Heart right ventricle (tissue), 16 donors: Measurements from ENCODE around the gene PPM1N. TPM values are rescaled to one million over a fixed set of nuclear protein-coding genes. Genes with fewer than 3 reads are reported as not detected.

ENCODE experiments used
- ATAC-seq, 8 donors: fragments of 200-7000 bp; cut with Tn5 transposase; one replicate each; pipeline ENCODE4 v1.9.1; 2020; ENCODE audit warnings: mild to moderate bottlenecking in 8 of 8, moderate library complexity in 8 of 8, moderate number of reproducible peaks in 1 of 8
- DNase-seq, 2 donors: peaks; one replicate each; pipeline ENCODE4 v3.0.0-alpha.2; 2020
- H3K27ac ChIP-seq, 10 donors: fragments of 200-600 bp; sonication (generic) in 2 of 10; one replicate each; pipeline versions ENCODE4 v1.5.0 to v1.8.0; 2020 to 2022; ENCODE audit warnings: mild to moderate bottlenecking in 3 of 10
- H3K27me3 ChIP-seq, 7 donors: fragments of 200-600 bp; one replicate each; pipeline ENCODE4 v1.8.0; 2021 to 2022; ENCODE audit warnings: mild to moderate bottlenecking in 2 of 7
- H3K36me3 ChIP-seq, 9 donors: fragments of 200-600 bp; sonication (generic) in 1 of 9; one replicate each; pipeline versions ENCODE4 v1.5.0 to v1.8.0; 2020 to 2022; ENCODE audit warnings: mild to moderate bottlenecking in 2 of 9
- H3K4me1 ChIP-seq, 9 donors: fragments of 200-600 bp; sonication (generic) in 1 of 9; one replicate each; pipeline versions ENCODE4 v1.5.0 to v1.8.0; 2020 to 2022; ENCODE audit warnings: mild to moderate bottlenecking in 4 of 9
- H3K4me3 ChIP-seq, 10 donors: fragments of 200-600 bp; sonication (generic) in 2 of 10; one replicate each; pipeline versions ENCODE4 v1.5.0 to v1.8.0; 2020 to 2022; ENCODE audit warnings: mild to moderate bottlenecking in 7 of 10, moderate library complexity in 2 of 10
- H3K9me3 ChIP-seq, 11 donors: fragments of 200-600 bp in 10 of 11; sonication (generic) in 2 of 11; one replicate each; pipeline versions ENCODE4 v1.5.0 to v1.8.0; 2013 to 2022; ENCODE audit warnings: mild to moderate bottlenecking in 2 of 11, control low read depth in 1 of 11, moderate library complexity in 1 of 11
- CTCF ChIP-seq, 9 donors: fragments of 200-600 bp; sonication (generic) in 2 of 9; IDR thresholded peaks; one replicate each; pipeline versions ENCODE4 v1.5.0 to v1.8.0; 2021 to 2022; ENCODE audit warnings: antibody characterized with exemption in 9 of 9, mild to moderate bottlenecking in 5 of 9, moderate library complexity in 1 of 9
- WGBS, 2 donors: extraction: QIAGEN DNeasy Blood & Tissue Kit; methylation state at CpG; one replicate each; pipeline ENCODE4 v1.1.7; 2013; ENCODE audit warnings: inconsistent platforms in 1 of 2; 5-methylcytosine and 5-hydroxymethylcytosine counted together
- intact Hi-C, 10 donors: fragments of 100-400 bp; cut with DNase I; formaldehyde crosslinking; loops; one replicate each; pipeline versions ENCODE4 v1.11.1 to v1.14.2; 2022
- polyA plus RNA-seq, 2 donors: library from polyadenylated mRNA; stranded (reverse); fragments of 200-250 nt; gene quantifications; one replicate each; pipeline ENCODE4 v1.2.3, GENCODE V29; 2013
- total RNA-seq, 10 donors: library from RNA; stranded (reverse); fragmentation: NEBNext Ultra II Directional in 3 of 10; extraction: Animal tissue kit (Norgen Biotek cat#: 25700) in 3 of 10; gene quantifications; one replicate each; pipeline versions ENCODE4 v1.2.1 to v1.2.4, GENCODE V29; 2021 to 2023
- donor health status: Arrhythmogenic right ventricular cardiomyopathy.
- donor health status: ischemic (EF 13 %, LVEDD 7.1; RV severe dilation, severe dysfunction).
- donor health status: healthy with polysubstance abuse.
- donor health status: DM: no; HTN: yes; CAD: no.
- donor health status: DM: no; HTN: no; CAD: no.
- donor health status: ischemic (EF 25% LVEDD 6.9; RV normal size, moderate dysfunction).
- donor health status: ischemic (EF 25% LVEDD 5.7; RV mildly dilated, moderate dysfunction).
- donor health status: healthy.
- donor health status: DM: yes; HTN: yes; CAD: no.
- donor health status: Ischemic cardiomyopathy.
- donor health status: ischemic (EF 35%, LVEDD 5.7; RV mildly dilated, moderate dysfunction).
- donor health status: nonischemic (EF 11% LVEDD 7.7; RV severe dilation, severe dysfunction).
- donor health status: DM: yes; HTN: yes; CAD: no.
- donor health status: PGD.
- donor health status: ischemic (EF 29% LVEDD 5.4; RV normal size, mild dysfunction).
- donor health status: nonischemic (EF 23%, LVEDD 6.1; RV moderate dilation, normal function).

Gene PPM1N
- total and polyA plus RNA-seq, 12 donors: 0.32 to 3.6 (median 0.57) TPM; not detected in 5

- no peaks in the 10 kb centered on the region for H3K9me3 ChIP-seq
- TF ChIP-seq CTCF (IDR thresholded peaks at IDR 0.05): no peak
- ATAC-seq (peak in 6 of 8 donors; percentile 10 to 33 (median 22)), DNase-seq (no peak)
- peaks cover 9 to 73% (median 44%) of the 10 kb centered on the region in 9 donors for H3K4me1 ChIP-seq
- WGBS, 2 donors: 70 to 76% methylated on average over 9 of the region's 9 CpGs
- H3K4me3 ChIP-seq: peak overlapping the region in 1 of 10 donors; percentile 35
- H3K27ac ChIP-seq: peak overlapping the region in 9 of 10 donors; percentile 54 to 98 (median 73)
- intact Hi-C loops: no loop called here
- H3K27me3 ChIP-seq: no peaks in the 10 kb centered on the region
- peaks cover 0 to 65% (median 24%) of the 10 kb centered on the region in 9 donors for H3K36me3 ChIP-seq
Measured at GRCh38 chr19:45515807-45516401, 17.7 kb downstream of the PPM1N start.

GRCh38 chr19:45517238-45517637, 19.0 kb downstream of the PPM1N start:
- Histone ChIP-seq H3K9me3 (no peaks in the 10 kb centered on the region), H3K4me3 (no peak overlapping the region), H3K27ac (no peak overlapping the region), H3K27me3 (no peaks in the 10 kb centered on the region), H3K4me1 (peaks cover 9 to 72% (median 37%) of the 10 kb centered on the region in 9 donors), H3K36me3 (peaks cover 0 to 67% (median 24%) of the 10 kb centered on the region in 9 donors)
- ATAC-seq (no peak), DNase-seq (no peak)
- TF ChIP-seq CTCF (IDR thresholded peaks at IDR 0.05): no peak
- intact Hi-C loops: no loop called here
- 46 to 50% methylated on average over 7 of the region's 7 CpGs for WGBS, 2 donors

- DNase-seq: no peak
- no peak for ATAC-seq
- WGBS, 2 donors: 83 to 84% methylated on average over 50 of the region's 50 CpGs
- peaks cover 0 to 73% (median 24%) of the 10 kb centered on the region in 9 donors for H3K36me3 ChIP-seq
- H3K27me3 ChIP-seq: no peaks in the 10 kb centered on the region
- H3K9me3 ChIP-seq: no peaks in the 10 kb centered on the region
- H3K4me1 ChIP-seq: peaks cover 9 to 72% (median 32%) of the 10 kb centered on the region in 9 donors
- no peak overlapping the region for H3K27ac ChIP-seq
- intact Hi-C loops: no loop called here
- TF ChIP-seq CTCF (IDR thresholded peaks at IDR 0.05): no peak
- no peak overlapping the region for H3K4me3 ChIP-seq
Measured at GRCh38 chr19:45517641-45518468, 19.6 kb downstream of the PPM1N start.

- no peak overlapping the region for H3K4me3 ChIP-seq
- peaks cover 0 to 79% (median 24%) of the 10 kb centered on the region in 9 donors for H3K36me3 ChIP-seq
- no peaks in the 10 kb centered on the region for H3K27me3 ChIP-seq
- ATAC-seq (no peak), DNase-seq (no peak)
- intact Hi-C loops: no loop called here
- H3K9me3 ChIP-seq: no peaks in the 10 kb centered on the region
- WGBS, 2 donors: 89 to 91% methylated on average over 7 of the region's 7 CpGs
- no peak for TF ChIP-seq CTCF (IDR thresholded peaks at IDR 0.05)
- H3K4me1 ChIP-seq: peaks cover 9 to 70% (median 28%) of the 10 kb centered on the region in 9 donors
- H3K27ac ChIP-seq: no peak overlapping the region
Measured at GRCh38 chr19:45518469-45518826, 20.2 kb downstream of the PPM1N start.
